ENCODE data around the gene SURF4. TPM values are rescaled to one million over a fixed set of nuclear protein-coding genes. Genes with fewer than 3 reads are reported as not detected.

SURF4 gene
- total RNA-seq, 1 experiment from 2014 or later = 214 TPM

DNA sequence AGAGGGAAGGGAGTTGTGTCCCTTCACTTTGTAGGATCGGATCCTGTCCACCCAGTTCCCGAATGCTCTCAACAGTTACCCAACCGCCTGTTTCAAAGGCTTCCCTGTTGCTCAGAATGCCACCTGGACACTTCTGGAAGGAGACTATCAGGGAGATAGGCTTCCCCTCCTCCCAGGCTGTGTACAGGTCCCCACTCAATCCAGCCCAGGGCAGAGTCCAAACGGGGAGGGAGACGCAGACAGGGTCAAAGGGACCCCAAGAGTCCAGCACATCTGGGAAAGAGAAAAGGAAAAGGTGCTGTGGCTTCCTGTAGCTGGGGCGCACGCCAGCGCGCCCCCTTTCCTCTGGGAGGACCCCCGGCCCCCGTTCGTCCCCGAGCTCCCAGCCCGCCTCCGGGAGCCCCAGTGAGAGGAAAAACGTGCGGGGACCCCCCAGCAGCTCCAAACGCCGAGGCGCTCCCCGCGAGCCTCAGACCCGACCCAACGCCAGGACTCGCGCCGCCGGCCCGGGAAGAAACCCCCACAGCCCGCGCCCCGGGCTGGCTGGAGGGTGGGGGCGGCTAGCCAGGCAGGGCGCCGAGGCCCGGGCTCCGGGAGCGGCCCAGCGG is 640 bp downstream of the SURF4 start:
- TF ChIP-seq EZH2 (IDR thresholded peaks at IDR 0.05; ENCODE audit: borderline replicate concordance, low read depth, low read length, poor library complexity, severe bottlenecking) = no peak
- TF ChIP-seq, protein P1, sequence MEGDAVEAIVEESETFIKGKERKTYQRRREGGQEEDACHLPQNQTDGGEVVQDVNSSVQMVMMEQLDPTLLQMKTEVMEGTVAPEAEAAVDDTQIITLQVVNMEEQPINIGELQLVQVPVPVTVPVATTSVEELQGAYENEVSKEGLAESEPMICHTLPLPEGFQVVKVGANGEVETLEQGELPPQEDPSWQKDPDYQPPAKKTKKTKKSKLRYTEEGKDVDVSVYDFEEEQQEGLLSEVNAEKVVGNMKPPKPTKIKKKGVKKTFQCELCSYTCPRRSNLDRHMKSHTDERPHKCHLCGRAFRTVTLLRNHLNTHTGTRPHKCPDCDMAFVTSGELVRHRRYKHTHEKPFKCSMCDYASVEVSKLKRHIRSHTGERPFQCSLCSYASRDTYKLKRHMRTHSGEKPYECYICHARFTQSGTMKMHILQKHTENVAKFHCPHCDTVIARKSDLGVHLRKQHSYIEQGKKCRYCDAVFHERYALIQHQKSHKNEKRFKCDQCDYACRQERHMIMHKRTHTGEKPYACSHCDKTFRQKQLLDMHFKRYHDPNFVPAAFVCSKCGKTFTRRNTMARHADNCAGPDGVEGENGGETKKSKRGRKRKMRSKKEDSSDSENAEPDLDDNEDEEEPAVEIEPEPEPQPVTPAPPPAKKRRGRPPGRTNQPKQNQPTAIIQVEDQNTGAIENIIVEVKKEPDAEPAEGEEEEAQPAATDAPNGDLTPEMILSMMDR (conservative IDR thresholded peaks at IDR 0.05; ENCODE audit: low read depth, low read length) = peak; percentile 44
- CTCF ChIA-PET = no interaction called here

DNA sequence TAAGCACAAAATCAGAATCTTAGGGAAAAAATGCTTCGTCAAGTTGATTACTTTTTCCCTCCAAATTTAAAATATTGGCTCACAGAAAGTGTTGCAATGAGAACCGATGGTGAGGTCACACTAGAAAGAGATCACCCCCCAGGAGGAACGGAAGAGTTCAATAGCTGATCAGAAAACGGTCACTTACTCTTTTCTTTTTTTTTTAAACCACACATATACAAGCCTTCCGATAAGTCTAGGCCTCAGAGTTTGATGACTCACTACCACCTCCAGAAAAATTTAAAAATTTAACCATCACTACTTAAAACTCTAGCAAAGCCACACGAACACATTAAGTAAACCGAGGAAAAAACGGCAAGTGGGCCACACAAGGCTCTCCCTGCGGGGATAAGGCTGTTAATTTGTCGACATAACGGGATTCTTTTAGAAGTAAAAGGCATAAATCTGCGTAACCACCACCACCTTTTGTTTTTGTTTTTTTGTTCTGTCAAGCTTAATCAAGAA is 1.2 kb downstream of the SURF4 start:
- ChIA-PET CTCF (no interaction called here), POLR2A (ENCODE audit: low non-redundant PET) (no interaction called here)
- H3K4me3 ChIP-seq (ENCODE audit: low read depth, low read length, poor library complexity, severe bottlenecking) = peak overlapping the region; percentile 97
- no peaks in the 10 kb centered on the region for H3K9me3 ChIP-seq (ENCODE audit: low read depth, low read length, poor library complexity, severe bottlenecking)
- intact Hi-C loops (cut with micrococcal nuclease; ENCODE audit: unreplicated experiment) = no loop called here
- no peak for DNase-seq (ENCODE audit: low spot score)
- BruUV-seq (replicated peaks) = TSS peak; percentile 71
- TF ChIP-seq, protein P1 (conservative IDR thresholded peaks at IDR 0.05; ENCODE audit: low read depth, low read length) = no peak
- no peak for TF ChIP-seq EZH2 (IDR thresholded peaks at IDR 0.05; ENCODE audit: borderline replicate concordance, low read depth, low read length, poor library complexity, severe bottlenecking)
- H3K4me1 ChIP-seq (ENCODE audit: insufficient read depth, low read length, poor library complexity, severe bottlenecking) = peaks cover 21% of the 10 kb centered on the region
- H3K27ac ChIP-seq (ENCODE audit: low read depth, low read length, poor library complexity, severe bottlenecking) = peak overlapping the region; percentile 98
- H3K27me3 ChIP-seq (replicated peaks; ENCODE audit: insufficient read depth, low read depth, low read length, poor library complexity) = no peaks in the 10 kb centered on the region
- H3K36me3 ChIP-seq (ENCODE audit: insufficient read depth, low read length, poor library complexity, severe bottlenecking) = peaks cover 36% of the 10 kb centered on the region

More for the DNA sequence above, 640 bp downstream of the SURF4 start:
- H3K27me3 ChIP-seq (replicated peaks; ENCODE audit: insufficient read depth, low read depth, low read length, poor library complexity) = no peaks in the 10 kb centered on the region
- peaks cover 21% of the 10 kb centered on the region for H3K4me1 ChIP-seq (ENCODE audit: insufficient read depth, low read length, poor library complexity, severe bottlenecking)
- BruUV-seq (replicated peaks) = no TSS peak
- no peaks in the 10 kb centered on the region for H3K9me3 ChIP-seq (ENCODE audit: low read depth, low read length, poor library complexity, severe bottlenecking)
- peaks cover 31% of the 10 kb centered on the region for H3K36me3 ChIP-seq (ENCODE audit: insufficient read depth, low read length, poor library complexity, severe bottlenecking)
- POLR2A ChIA-PET (ENCODE audit: low non-redundant PET) = interaction anchor here (0.7 kb wide), 1 partner anchor 27 kb away, joined by 3 read pairs; the partner anchor contains the start of genes MED22 and RPL7A
- DNase-seq (ENCODE audit: low spot score) = peak; percentile 54
- H3K4me3 ChIP-seq (ENCODE audit: low read depth, low read length, poor library complexity, severe bottlenecking) = peak overlapping the region; percentile 97
- H3K27ac ChIP-seq (ENCODE audit: low read depth, low read length, poor library complexity, severe bottlenecking) = peak overlapping the region; percentile 98
- intact Hi-C loops (cut with micrococcal nuclease; ENCODE audit: unreplicated experiment) = no loop called here

DNA sequence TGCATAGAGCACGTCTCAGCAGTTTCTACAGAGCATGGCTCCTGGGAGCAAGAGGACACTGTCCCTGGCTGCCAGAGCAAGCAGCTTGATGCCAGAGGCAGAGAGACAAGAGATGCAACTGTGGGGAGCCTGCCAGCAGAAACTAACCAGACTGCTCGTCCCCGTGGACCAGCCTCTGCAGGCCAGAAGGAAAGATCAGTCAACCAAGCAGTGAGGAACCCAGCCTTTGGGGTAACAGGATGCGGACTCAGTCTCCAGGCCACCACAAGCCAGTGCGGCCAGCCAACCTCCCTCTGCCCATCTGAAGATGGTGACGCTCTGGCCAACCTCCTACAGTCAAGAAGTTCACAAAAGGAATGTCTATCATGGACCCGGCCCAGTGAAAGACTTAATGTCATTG is 3.7 kb downstream of the SURF4 start:
- H3K27ac ChIP-seq (ENCODE audit: low read depth, low read length, poor library complexity, severe bottlenecking) = peak overlapping the region; percentile 18
- no peak overlapping the region for H3K4me3 ChIP-seq (ENCODE audit: low read depth, low read length, poor library complexity, severe bottlenecking)
- peaks cover 40% of the 10 kb centered on the region for H3K36me3 ChIP-seq (ENCODE audit: insufficient read depth, low read length, poor library complexity, severe bottlenecking)
- no peaks in the 10 kb centered on the region for H3K9me3 ChIP-seq (ENCODE audit: low read depth, low read length, poor library complexity, severe bottlenecking)
- CTCF ChIA-PET = no interaction called here
- no peak for DNase-seq (ENCODE audit: low spot score)
- no peaks in the 10 kb centered on the region for H3K27me3 ChIP-seq (replicated peaks; ENCODE audit: insufficient read depth, low read depth, low read length, poor library complexity)
- intact Hi-C loops (cut with micrococcal nuclease; ENCODE audit: unreplicated experiment) = no loop called here
- no TSS peak for BruUV-seq (replicated peaks)
- POLR2A ChIA-PET (ENCODE audit: low non-redundant PET) = no interaction called here
- peaks cover 9% of the 10 kb centered on the region for H3K4me1 ChIP-seq (ENCODE audit: insufficient read depth, low read length, poor library complexity, severe bottlenecking)
- TF ChIP-seq, protein P1 (conservative IDR thresholded peaks at IDR 0.05; ENCODE audit: low read depth, low read length) = no peak
- TF ChIP-seq EZH2 (IDR thresholded peaks at IDR 0.05; ENCODE audit: borderline replicate concordance, low read depth, low read length, poor library complexity, severe bottlenecking) = no peak

All from A673 (cell line).